Cardiac fibroblast (primary cell): ENCODE measurements around the gene ADAMTSL4.
"Not testable (repeated sequence)": the region's sequence is repeated elsewhere in the genome, so short reads cannot be mapped to it uniquely, and the experiment has no call there.

Experiments used
- DNase-seq, 2 donors: peaks; one replicate each; pipeline versions ENCODE4 v3.0.0 to v3.0.0-alpha.2; 2010; ENCODE audit warnings: low read depth in 2 of 2
- H3K4me3 ChIP-seq, 2 donors: replicated peaks in 1 of 2; 1 replicate in 1 of 2; 2 replicates in 1 of 2; pipeline ENCODE4 v1.5.1; 2011; ENCODE audit warnings: low read depth in 2 of 2, low read length in 2 of 2, mild to moderate bottlenecking in 2 of 2, moderate library complexity in 1 of 2
- TF ChIP-seq, protein P1 (sequence below): IDR thresholded peaks from one replicate; pipeline ENCODE4 v1.5.1; 2011; ENCODE audit warnings: low read depth, mild to moderate bottlenecking, low read length, inconsistent platforms

ADAMTSL4 gene

DNA sequence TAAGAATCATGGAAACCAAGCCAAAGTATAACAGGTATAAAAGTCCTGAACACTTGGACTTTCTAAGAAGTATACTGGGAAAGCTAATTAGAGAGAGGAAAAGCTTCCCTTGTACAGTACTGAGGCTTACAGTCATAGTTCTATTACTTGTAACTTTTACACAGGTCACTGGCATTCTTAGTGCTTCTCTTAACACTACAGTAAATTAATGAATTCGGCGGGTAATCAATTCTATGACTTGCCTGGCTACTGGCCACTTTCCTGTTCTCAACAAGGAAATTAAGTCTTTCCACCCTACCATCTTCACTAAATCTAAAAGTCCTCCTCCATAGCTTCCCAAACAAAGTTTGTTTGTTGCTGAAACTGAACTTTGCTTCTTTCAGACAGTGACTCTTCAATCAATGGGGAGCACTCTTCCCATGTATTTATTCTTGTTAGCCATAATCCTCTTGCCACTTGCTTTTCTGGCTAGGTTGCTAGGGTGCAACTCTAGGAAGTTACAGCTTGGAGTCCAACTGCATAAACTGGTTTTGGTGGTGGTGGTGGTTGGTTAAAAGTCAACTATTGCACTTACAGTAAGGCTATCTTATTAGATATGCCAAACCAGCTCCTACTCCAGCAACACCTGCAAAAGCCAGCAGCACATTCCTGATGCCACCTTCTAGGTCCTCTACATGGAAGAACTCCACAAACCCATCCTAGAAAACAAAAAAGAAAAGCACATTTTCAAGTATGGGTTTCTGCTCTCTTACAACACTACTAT is 27.8 kb downstream of the ADAMTSL4 start:
- TF ChIP-seq, protein P1, sequence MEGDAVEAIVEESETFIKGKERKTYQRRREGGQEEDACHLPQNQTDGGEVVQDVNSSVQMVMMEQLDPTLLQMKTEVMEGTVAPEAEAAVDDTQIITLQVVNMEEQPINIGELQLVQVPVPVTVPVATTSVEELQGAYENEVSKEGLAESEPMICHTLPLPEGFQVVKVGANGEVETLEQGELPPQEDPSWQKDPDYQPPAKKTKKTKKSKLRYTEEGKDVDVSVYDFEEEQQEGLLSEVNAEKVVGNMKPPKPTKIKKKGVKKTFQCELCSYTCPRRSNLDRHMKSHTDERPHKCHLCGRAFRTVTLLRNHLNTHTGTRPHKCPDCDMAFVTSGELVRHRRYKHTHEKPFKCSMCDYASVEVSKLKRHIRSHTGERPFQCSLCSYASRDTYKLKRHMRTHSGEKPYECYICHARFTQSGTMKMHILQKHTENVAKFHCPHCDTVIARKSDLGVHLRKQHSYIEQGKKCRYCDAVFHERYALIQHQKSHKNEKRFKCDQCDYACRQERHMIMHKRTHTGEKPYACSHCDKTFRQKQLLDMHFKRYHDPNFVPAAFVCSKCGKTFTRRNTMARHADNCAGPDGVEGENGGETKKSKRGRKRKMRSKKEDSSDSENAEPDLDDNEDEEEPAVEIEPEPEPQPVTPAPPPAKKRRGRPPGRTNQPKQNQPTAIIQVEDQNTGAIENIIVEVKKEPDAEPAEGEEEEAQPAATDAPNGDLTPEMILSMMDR, result no peak
- peak; percentile 49 to 60 for DNase-seq
- H3K4me3 ChIP-seq, result peak overlapping the region; percentile 92 to 99

DNA sequence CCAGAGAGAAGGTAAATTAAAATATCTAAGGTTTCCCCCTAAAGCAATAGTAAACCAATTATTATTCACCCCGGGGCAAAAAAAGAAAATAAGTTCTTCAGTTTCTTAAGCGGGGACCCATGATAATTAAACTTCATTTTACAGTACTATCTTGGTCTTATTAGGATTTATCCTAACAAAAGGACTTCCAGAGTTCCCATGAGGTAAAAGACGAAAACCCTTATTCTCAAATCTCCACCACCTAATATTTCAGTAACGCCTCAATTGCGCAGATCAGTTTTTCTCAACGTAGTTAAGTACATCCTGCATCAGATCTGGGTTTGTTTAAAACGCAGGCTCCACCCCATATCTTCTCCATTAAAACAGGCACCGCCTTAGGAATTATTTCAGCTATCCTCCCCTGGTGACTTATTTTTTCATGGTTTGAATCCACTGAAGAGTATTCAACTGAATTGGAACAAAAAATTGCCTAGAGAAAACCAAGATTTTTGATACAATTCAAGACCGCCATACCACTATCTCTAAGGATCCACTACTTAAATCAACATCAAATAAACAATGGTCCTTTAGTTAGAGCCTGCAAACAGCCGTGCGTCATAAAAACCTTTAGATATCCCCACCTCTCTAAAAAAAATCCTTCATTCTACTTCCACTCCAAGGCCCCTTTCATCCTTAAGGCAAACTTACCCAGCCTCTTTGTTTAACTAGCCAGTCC is 28.5 kb downstream of the ADAMTSL4 start:
- TF ChIP-seq, protein P1, result no peak
- H3K4me3 ChIP-seq, result peak overlapping the region; percentile 92 to 99
- peak; percentile 61 to 69 for DNase-seq

DNA sequence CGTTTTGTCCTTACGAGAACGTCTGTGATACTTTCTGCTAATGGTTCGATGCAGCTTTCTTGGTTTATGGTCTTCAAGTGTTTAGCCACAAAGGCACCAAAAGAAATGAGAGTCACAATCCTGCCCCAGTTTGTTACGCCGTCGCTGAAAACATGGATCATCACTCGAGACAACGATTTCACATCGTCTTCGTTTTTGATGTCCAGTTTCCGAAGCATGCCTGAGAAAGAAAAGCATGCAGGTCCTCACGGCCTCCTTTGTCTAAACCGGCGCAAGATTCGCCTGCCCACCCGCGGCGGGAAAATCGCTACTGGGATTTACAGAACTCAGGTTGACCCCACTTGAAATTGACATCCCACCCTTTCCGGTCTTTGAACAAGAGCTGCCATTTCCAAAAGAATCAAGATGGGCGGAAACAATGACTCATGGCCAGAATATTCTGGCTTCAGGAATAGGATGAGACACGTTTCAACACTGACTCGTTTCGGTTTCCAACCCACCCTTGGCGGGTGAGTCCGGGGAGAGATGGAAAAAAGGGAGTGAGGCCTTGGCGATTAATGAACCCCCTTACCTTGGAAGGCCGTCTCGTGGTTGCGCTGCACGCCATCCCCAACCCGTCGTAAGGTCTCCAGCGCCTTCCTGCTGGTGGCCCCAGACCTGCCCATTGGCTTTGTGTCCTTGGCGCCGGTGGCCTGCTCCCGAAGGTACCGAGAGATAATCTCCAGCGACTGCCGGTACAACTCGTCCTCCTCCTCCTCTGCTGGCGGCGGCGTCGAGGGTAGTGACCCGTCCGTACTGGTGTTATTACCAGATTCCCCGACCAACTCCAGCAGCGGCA is 29.3 kb downstream of the ADAMTSL4 start:
- TF ChIP-seq, protein P1, result no peak
- H3K4me3 ChIP-seq, result peak overlapping the region; percentile 92 to 99
- DNase-seq, result peak; percentile 92 to 95

DNA sequence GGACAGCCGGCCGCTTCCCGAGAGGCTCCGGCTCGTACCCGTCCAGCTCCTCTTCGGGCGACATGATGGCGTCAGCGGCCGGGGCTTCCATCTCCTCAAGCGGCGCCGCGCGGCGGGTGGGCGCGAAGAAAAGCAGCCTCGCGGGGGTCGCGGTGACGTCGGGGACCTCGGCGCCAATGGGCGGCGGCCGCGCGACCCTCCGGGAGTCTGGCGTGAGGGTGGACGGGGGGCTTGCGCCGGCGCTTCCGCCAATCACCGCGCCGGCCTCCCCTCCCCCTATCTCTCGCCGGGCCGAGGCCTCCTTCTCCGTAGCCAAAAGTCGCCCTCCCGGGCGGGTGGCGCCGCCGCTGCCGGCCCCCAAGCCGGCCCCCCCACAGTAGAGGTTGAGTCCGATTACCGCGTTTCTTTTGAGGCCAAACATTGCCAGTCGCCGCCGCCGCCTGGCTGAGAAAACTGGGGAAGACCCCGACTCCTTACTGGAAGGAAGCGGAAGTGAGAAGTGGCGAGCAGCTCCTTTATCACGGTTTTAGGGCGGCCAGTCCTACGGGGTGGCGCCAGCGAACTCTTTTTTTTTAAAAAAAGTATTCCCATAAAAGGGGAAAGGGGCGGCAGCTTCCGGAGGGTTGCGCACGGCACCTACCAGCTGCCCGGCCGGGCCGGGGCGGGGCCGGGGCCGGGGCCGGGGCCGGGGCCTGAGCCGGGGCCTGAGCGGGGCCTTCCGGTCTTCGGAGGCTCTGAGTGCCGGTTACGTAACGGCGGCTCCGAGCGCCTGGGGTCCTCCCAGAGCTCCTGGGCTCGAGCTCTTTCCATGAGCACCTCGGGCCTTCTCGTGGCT is 30.1 kb downstream of the ADAMTSL4 start, which contains the start of gene MCL1:
Gene MCL1, minus strand, starts transcription at position 501 of the 835 bp plus-strand sequence. Its CDS starts 80 bp downstream, at position 421.
- H3K4me3 ChIP-seq, result peak within 1 kb of the TSS; percentile 92 to 99
- TF ChIP-seq, protein P1, result no peak
- peak; percentile 98 for DNase-seq

DNA sequence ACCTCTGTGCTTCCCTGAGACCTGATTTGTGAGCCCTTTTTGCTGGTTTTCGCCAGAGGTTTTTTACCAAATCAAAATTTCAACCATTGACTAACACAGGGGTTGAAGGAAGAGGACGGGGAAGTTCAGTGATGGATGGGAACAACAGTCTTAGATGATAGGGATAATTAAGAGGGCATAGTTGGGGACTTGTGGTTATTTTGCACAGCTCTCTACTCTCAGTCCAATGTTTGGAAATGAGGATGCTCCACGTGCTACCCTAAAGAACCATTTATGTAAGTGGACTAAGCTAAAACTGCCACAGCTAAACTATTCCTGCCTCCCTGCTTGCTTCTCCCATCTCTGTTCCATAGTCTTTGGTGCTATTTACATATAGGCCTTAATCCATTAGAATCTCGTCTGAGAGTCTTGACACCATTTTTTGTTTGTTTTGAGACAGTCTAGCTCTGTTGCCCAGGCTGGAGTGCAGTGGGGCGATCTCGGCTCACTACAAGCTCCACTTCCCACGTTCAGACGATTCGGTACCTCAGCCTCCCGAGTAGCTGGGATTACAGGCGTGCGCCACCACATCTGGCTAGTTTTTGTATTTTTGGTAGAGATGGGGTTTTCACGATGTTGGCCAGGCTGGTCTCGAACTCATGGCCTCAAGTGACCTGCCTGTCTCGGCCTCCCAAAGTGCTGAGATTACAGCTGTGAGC is 30.9 kb downstream of the ADAMTSL4 start:
- H3K4me3 ChIP-seq, result peak overlapping the region in 1 of 2 donors; percentile 50
- DNase-seq, result no peak
- TF ChIP-seq, protein P1, result no peak

DNA sequence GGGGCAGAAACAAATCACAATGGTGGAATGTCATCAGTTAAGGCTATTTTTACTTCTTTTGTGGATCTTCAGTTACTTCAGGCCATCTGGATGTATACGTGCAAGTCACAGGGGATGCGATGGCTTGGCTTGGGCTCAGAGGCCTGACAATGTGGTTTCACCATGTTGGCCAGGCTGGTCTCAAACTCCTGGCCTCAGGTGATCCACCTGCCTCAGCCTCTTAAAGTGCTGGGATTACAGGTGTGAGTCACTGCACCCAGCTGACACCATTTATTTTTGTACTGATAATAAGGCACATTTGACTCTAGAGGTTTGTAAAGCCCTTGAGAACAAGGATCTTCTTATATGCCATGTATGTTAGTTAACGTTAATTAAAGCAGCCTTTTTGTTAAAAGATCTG is 31.8 kb downstream of the ADAMTSL4 start:
- DNase-seq, H3K4me3 ChIP-seq: not testable (repeated sequence)

DNA sequence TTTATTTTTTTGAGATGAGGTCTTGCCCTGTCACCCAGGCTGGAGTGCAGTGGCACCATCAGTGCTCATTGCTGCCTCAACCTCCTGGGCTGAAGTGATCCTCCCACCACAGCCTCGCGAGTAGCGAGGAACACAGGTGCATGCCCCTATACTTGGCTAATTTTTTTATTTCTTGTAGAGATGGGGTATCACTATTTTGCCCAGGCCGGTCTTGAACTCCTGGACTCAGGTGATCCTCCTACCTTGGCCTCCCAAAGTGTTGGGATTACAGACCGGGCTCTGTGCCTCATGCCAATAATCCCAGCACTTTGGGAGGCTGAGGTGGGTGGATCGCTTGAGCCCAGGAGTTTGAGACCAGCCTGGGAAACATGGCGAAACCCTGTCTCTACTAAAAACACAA is 32.2 kb downstream of the ADAMTSL4 start:
- not testable (repeated sequence) for H3K4me3 ChIP-seq, DNase-seq

DNA sequence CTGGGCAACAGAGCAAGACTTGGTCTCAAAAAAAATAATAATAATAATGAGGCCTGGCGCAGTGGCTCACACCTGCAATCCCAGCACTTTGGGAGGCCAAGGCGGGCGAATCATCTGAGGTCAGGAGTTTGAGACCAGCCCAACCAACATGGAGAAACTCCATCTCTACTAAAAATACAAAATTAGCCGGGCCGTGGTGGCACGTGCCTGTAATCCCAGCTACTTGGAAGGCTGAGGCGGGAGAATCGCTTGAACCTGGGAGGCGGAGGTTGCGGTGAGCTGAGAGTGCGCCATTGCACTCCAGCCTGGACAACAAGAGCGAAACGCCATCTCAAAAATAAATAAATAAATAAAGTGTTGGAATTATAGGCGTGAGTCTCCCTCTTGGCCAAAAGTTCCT is 32.8 kb downstream of the ADAMTSL4 start:
- H3K4me3 ChIP-seq, DNase-seq: not testable (repeated sequence)
